BJ (cell line): ENCODE results near the gene TMEM201. TPM values are rescaled to one million over a fixed set of nuclear protein-coding genes. Genes with fewer than 3 reads are reported as not detected.

Experiments
- CTCF ChIA-PET: fragments of 350-600 bp; formaldehyde crosslinking; extraction: SDS; loops from one replicate; lab custom pipeline; 2021; ENCODE audit warnings: antibody characterized with exemption, inconsistent platforms; lab: Yijun Ruan, JAX
- POLR2A ChIA-PET: fragments of 300-600 bp; sonication (Branson Sonifier 250); formaldehyde crosslinking; extraction: SDS; loops from one replicate; lab custom pipeline; 2021; ENCODE audit warnings: antibody characterized with exemption; lab: Charles Lee
- DNase-seq: peaks from one replicate; pipeline ENCODE4 v3.0.0-alpha.2; 2011; ENCODE audit warnings: low read depth
- H3K27me3 ChIP-seq: 2 replicates; pipeline ENCODE4 v1.6.0; 2011; ENCODE audit warnings: low read length; ENCODE audit not compliant: control insufficient read depth, insufficient read depth
- H3K36me3 ChIP-seq: 2 replicates; pipeline ENCODE4 v1.5.1; 2011; ENCODE audit warnings: low read length; ENCODE audit not compliant: control insufficient read depth, insufficient read depth
- H3K4me3 ChIP-seq: 2 replicates; pipeline ENCODE4 v1.5.1; 2011; ENCODE audit warnings: low read depth, mild to moderate bottlenecking, control low read depth, low read length
- CTCF ChIP-seq: IDR thresholded peaks from 2 replicates; pipeline ENCODE4 v1.5.1; 2011; ENCODE audit warnings: low read depth, mild to moderate bottlenecking, control low read depth, inconsistent platforms, low read length, moderate library complexity; ENCODE audit not compliant: insufficient read depth
- polyA plus RNA-seq: library from polyadenylated mRNA; depleted of rRNA; stranded (reverse); fragments of >200 nt; gene quantifications from 2 replicates; pipeline ENCODE4 v1.2.3, GENCODE V29; 2011

The TMEM201 gene
- polyA plus RNA-seq, 1 experiment, result 2.9 TPM

GRCh38 chr1:9598316-9598700, 9.6 kb downstream of the TMEM201 start:
- H3K36me3 ChIP-seq, result peaks cover 20% of the 10 kb centered on the region
- DNase-seq, result no peak
- ChIA-PET CTCF (interaction anchor here (0.6 to 1.7 kb wide), 3 partner anchors 9 to 28 kb away, joined by 3 to 5 read pairs (median 3); no protein-coding TSS in a partner anchor), POLR2A (no interaction called here)
- no peaks in the 10 kb centered on the region for H3K27me3 ChIP-seq
- no peak for TF ChIP-seq CTCF
- no peak overlapping the region for H3K4me3 ChIP-seq

GRCh38 chr1:9599741-9600140, 11.0 kb downstream of the TMEM201 start:
- no peaks in the 10 kb centered on the region for H3K27me3 ChIP-seq
- DNase-seq, result no peak
- no peak overlapping the region for H3K4me3 ChIP-seq
- TF ChIP-seq CTCF, result no peak
- POLR2A ChIA-PET, result no interaction called here
- CTCF ChIA-PET, result interaction anchor here (1.0 to 1.4 kb wide), 2 partner anchors 10 to 11 kb away, joined by 3 read pairs; no protein-coding TSS in a partner anchor
- peaks cover 21% of the 10 kb centered on the region for H3K36me3 ChIP-seq

GRCh38 chr1:9600861-9601834, 12.4 kb downstream of the TMEM201 start:
- ChIA-PET POLR2A (no interaction called here), CTCF (interaction anchor here (1.8 kb wide), 1 partner anchor 13 kb away, joined by 4 read pairs; the partner anchor contains the start of gene TMEM201)
- TF ChIP-seq CTCF, result no peak
- no peak for DNase-seq
- H3K4me3 ChIP-seq, result no peak overlapping the region
- no peaks in the 10 kb centered on the region for H3K27me3 ChIP-seq
- peaks cover 21% of the 10 kb centered on the region for H3K36me3 ChIP-seq

- CTCF ChIA-PET, result interaction anchor here (0.9 to 1.8 kb wide), 2 partner anchors 11 to 14 kb away, joined by 4 read pairs; partner anchors contain the start of gene TMEM201
Measured at GRCh38 chr1:9601942-9602793, 13.5 kb downstream of the TMEM201 start.

More at GRCh38 chr1:9601942-9602793, 13.5 kb downstream of the TMEM201 start:
- H3K36me3 ChIP-seq, result peaks cover 19% of the 10 kb centered on the region
- POLR2A ChIA-PET, result no interaction called here
- H3K27me3 ChIP-seq, result no peaks in the 10 kb centered on the region
- no peak for TF ChIP-seq CTCF
- H3K4me3 ChIP-seq, result no peak overlapping the region
- DNase-seq, result no peak
